Calu3 (cell line): ENCODE data around the gene TASP1. TPM values are rescaled to one million over a fixed set of nuclear protein-coding genes. Genes with fewer than 3 reads are reported as not detected.

Experiments
- BruUV-seq: library from RNA; stranded (reverse); fragments of 400-500 nt; replicated peaks from 2 replicates; lab custom pipeline; 2021; lab: Mats Ljungman, UMichigan
- CTCF ChIA-PET: fragments of 300-600 bp; sonication (Branson Sonifier 250); formaldehyde crosslinking; loops from one replicate; lab custom pipeline; 2022; ENCODE audit warnings: antibody characterized with exemption; lab: Charles Lee
- DNase-seq: peaks from one replicate; pipeline ENCODE4 v3.0.0; 2022
- H3K27ac Mint-ChIP-seq: one replicate; pipeline ENCODE4 v1.8.0; 2022; ENCODE audit warnings: mixed read lengths; ENCODE audit not compliant: unreplicated experiment
- H3K27me3 Mint-ChIP-seq: one replicate; pipeline ENCODE4 v1.8.0; 2022; ENCODE audit warnings: mixed read lengths; ENCODE audit not compliant: unreplicated experiment
- H3K36me3 Mint-ChIP-seq: one replicate; pipeline ENCODE4 v1.8.0; 2022; ENCODE audit warnings: mild to moderate bottlenecking, moderate library complexity, mixed read lengths; ENCODE audit not compliant: insufficient read depth, unreplicated experiment
- H3K4me1 Mint-ChIP-seq: one replicate; pipeline ENCODE4 v1.8.0; 2022; ENCODE audit warnings: mild to moderate bottlenecking, low read depth, mixed read lengths; ENCODE audit not compliant: unreplicated experiment
- H3K4me3 Mint-ChIP-seq: one replicate; pipeline ENCODE4 v1.8.0; 2022; ENCODE audit warnings: mild to moderate bottlenecking, low read depth, moderate library complexity, mixed read lengths; ENCODE audit not compliant: unreplicated experiment
- H3K9me3 Mint-ChIP-seq: one replicate; pipeline ENCODE4 v1.8.0; 2022; ENCODE audit warnings: low read depth, mixed read lengths; ENCODE audit not compliant: unreplicated experiment
- CTCF ChIP-seq: fragments of 200-600 bp; IDR thresholded peaks from one replicate; pipeline ENCODE4 v1.8.0; 2022; ENCODE audit warnings: antibody characterized with exemption; ENCODE audit not compliant: unreplicated experiment
- intact Hi-C: fragments of 100-400 bp; cut with micrococcal nuclease; formaldehyde crosslinking; loops from one replicate; pipeline ENCODE4 v1.10.0; 2022; ENCODE audit not compliant: unreplicated experiment
- total RNA-seq: library from RNA; stranded (reverse); gene quantifications from 2 replicates; pipeline ENCODE4 v1.2.3, GENCODE V29; 2022

The TASP1 gene
- total RNA-seq, 1 experiment from 2014 or later = 20.0 TPM

- TF ChIP-seq CTCF = no peak
Observed at GRCh38 chr20:13563854-13564253, 74.9 kb downstream of the TASP1 start.

GRCh38 chr20:13554706-13555105 is 84.0 kb downstream of the TASP1 start:
- Mint-ChIP-seq H3K9me3 (no peaks in the 10 kb centered on the region), H3K4me3 (no peak overlapping the region), H3K27ac (no peak overlapping the region), H3K4me1 (no peaks in the 10 kb centered on the region), H3K27me3 (no peaks in the 10 kb centered on the region), H3K36me3 (peaks cover 5% of the 10 kb centered on the region)
- intact Hi-C loops = no loop called here
- no peak for TF ChIP-seq CTCF
- CTCF ChIA-PET = no interaction called here
- no peak for DNase-seq
- no TSS peak for BruUV-seq

More at GRCh38 chr20:13563854-13564253, 74.9 kb downstream of the TASP1 start:
- no peak overlapping the region for H3K4me3 Mint-ChIP-seq
- H3K27me3 Mint-ChIP-seq = no peaks in the 10 kb centered on the region
- CTCF ChIA-PET = interaction anchor here (0.6 kb wide), 1 partner anchor 221 kb away, joined by 3 read pairs; the partner anchor contains the start of genes ESF1 and NDUFAF5
- intact Hi-C loops = no loop called here
- H3K9me3 Mint-ChIP-seq = no peaks in the 10 kb centered on the region
- no peaks in the 10 kb centered on the region for H3K36me3 Mint-ChIP-seq
- H3K27ac Mint-ChIP-seq = no peak overlapping the region
- H3K4me1 Mint-ChIP-seq = no peaks in the 10 kb centered on the region
- no TSS peak for BruUV-seq
- DNase-seq = no peak

GRCh38 chr20:13554076-13554475 is 84.7 kb downstream of the TASP1 start:
- CTCF ChIA-PET = no interaction called here
- DNase-seq = no peak
- H3K27ac Mint-ChIP-seq = no peak overlapping the region
- peaks cover 5% of the 10 kb centered on the region for H3K36me3 Mint-ChIP-seq
- BruUV-seq = no TSS peak
- no peak overlapping the region for H3K4me3 Mint-ChIP-seq
- intact Hi-C loops = no loop called here
- no peaks in the 10 kb centered on the region for H3K9me3 Mint-ChIP-seq
- TF ChIP-seq CTCF = no peak
- no peaks in the 10 kb centered on the region for H3K4me1 Mint-ChIP-seq
- no peaks in the 10 kb centered on the region for H3K27me3 Mint-ChIP-seq

- Mint-ChIP-seq H3K27me3 (no peaks in the 10 kb centered on the region), H3K4me1 (no peaks in the 10 kb centered on the region), H3K4me3 (no peak overlapping the region), H3K36me3 (peaks cover 5% of the 10 kb centered on the region), H3K27ac (no peak overlapping the region), H3K9me3 (no peaks in the 10 kb centered on the region)
- no peak for TF ChIP-seq CTCF
- CTCF ChIA-PET = no interaction called here
- intact Hi-C loops = no loop called here
- no peak for DNase-seq
- BruUV-seq = no TSS peak
Observed at GRCh38 chr20:13552061-13552460, 86.7 kb downstream of the TASP1 start.
